WI38 (cell line): ENCODE results near the gene SPATS2.

Experiments
- H3K4me3 ChIP-seq: 2 replicates; pipeline ENCODE4 v1.5.1; 2011; ENCODE audit warnings: low read depth, mild to moderate bottlenecking, control low read depth, low read length
- CTCF ChIP-seq: IDR thresholded peaks from 2 replicates; pipeline ENCODE4 v1.5.1; 2012; ENCODE audit warnings: low read depth, mild to moderate bottlenecking, control low read depth, low read length

SPATS2 gene

GRCh38 chr12:49541140-49541861 lies 174.0 kb downstream of the SPATS2 start:
- H3K4me3 ChIP-seq, result no peak overlapping the region
- TF ChIP-seq CTCF, result no peak

DNA sequence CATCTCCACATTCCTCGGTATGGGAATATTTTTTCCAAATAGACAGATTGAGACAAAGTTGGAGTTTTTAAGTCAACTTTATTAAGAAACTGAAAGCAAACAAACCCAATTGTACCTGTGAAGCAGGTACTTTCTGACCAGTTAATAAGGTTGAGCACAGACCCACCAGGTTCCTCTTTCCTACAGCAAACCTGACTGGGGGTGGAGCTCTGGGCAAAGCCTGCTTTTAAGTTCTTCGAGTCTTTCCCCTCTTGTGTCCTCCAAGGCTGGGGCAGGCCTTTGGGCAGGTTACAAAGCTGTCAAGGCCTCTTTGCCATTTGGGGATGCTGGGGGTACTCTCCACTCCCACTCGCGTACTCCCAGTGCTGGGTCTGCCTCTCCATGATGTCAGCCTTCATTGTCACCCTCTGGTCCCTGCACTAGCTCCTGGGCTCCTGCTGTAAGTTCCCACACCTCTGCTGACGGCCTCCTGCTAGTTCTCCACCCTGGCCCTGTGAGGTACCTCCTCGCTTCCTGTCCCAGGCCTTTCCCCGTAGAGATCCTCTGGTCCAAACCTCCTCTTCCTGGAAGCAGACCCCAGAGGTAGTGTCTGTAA lies 174.7 kb downstream of the SPATS2 start:
- TF ChIP-seq CTCF, result no peak

DNA sequence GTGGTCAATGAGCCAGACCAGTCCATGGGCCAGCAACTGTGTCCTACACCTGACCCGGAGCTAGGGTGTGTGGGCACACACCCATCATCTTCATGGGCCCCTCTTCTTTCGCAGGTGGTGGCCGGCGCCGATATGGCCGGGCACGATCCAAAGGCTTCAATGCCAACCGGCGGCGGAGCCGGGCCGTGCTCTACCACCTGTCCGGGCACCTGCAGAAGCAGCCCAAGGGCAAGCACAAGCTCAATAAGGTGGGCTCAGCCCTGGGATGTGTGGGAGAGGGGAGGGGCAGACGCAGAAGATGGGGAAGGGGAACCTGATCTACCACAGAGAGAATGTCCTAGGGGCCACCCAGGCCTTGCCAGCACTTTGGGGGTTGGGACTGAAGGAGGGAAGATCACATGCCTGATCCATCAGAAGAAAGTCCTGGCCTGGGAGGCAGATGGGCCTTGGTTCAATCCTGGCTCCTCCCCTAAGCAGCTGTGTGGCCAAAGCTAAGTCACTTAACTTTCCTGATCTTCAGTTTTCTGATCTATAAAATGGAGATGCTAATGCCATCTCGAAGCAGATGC lies 175.4 kb downstream of the SPATS2 start:
- H3K4me3 ChIP-seq, result no peak overlapping the region
- TF ChIP-seq CTCF, result no peak

More for the DNA sequence above, 174.7 kb downstream of the SPATS2 start:
- H3K4me3 ChIP-seq, result no peak overlapping the region

- no peak for TF ChIP-seq CTCF
- H3K4me3 ChIP-seq, result no peak overlapping the region
Measured at GRCh38 chr12:49543221-49543913, 176.1 kb downstream of the SPATS2 start.

- no peak for TF ChIP-seq CTCF
- no peak overlapping the region for H3K4me3 ChIP-seq
Measured at GRCh38 chr12:49543914-49544815, 176.9 kb downstream of the SPATS2 start.

DNA sequence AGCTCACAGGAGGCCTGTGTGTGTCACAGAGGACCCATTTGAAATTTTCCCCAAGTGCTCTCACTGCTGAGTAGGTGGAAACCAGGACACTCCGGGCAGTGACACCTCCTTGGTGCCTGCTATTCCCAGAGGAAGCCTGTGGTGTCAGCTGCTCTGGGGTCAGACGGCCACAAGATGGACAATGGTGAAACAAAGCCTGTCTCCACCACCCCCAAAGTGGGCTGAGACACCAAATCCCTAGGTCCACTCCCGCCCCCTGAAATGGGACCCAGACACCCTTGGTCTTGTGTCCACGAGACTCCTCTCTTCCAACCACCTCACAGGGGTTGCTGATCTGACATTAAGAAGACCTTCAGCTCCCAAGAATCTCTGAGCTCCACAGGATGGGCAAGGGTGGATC lies 178.6 kb downstream of the SPATS2 start:
- no peak overlapping the region for H3K4me3 ChIP-seq
- TF ChIP-seq CTCF, result no peak
